ENCODE data around the gene ITGA11. TPM values are rescaled to one million over a fixed set of nuclear protein-coding genes. Genes with fewer than 3 reads are reported as not detected.
A peak's percentile ranks its signal among the peaks of the same experiment; 100 is the strongest.

The ITGA11 gene
- total RNA-seq, 3 donors from 2014 or later: 7.8 to 8.5 (median 7.9) TPM

DNA sequence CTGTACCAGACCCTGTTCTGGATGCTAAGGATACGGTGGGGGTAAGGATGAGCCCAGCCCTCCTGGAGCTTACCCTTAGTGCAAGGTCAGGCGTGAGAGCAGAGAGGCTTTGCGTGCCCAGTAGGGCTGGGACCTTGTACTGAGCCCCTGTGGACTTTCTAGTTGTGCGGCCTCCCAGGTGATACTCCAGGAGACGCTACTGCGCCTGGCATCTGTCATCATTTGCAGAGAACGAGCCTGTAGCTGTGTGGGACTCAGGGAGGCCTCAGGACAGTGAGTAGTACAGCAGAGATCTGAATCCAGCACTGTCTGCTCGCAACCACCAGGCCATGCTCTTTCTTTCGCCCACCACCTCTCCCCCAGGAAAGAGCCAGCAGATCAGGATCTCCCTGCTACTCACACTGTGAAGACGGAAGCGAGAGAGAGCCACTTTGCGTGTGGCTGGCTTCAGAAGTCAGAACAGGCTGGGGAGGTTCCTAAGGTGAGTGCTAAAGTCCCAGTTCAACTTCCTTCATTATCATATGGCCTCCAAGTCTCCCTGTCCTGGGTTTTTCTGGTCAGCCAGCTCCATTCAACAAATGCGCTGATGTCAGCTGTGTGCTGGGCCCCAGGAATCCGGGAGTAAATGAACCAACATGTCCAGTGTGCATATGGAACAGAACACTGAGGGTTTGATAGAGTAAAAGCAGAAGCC is 38.2 kb upstream of the ITGA11 start:
- Histone ChIP-seq H3K9me3 (no peaks in the 10 kb centered on the region), H3K27me3 (no peaks in the 10 kb centered on the region), H3K36me3 (no peaks in the 10 kb centered on the region), H3K4me1 (no peaks in the 10 kb centered on the region), H3K4me3 (no peak overlapping the region), H3K27ac (no peak overlapping the region)
- DNase-seq (ENCODE audit: low spot score in 2 of 2): no peak
- TF ChIP-seq POLR2A (IDR thresholded peaks at IDR 0.05) (no peak), POLR2AphosphoS5 (IDR thresholded peaks at IDR 0.05) (no peak)
- TF ChIP-seq, protein P1, sequence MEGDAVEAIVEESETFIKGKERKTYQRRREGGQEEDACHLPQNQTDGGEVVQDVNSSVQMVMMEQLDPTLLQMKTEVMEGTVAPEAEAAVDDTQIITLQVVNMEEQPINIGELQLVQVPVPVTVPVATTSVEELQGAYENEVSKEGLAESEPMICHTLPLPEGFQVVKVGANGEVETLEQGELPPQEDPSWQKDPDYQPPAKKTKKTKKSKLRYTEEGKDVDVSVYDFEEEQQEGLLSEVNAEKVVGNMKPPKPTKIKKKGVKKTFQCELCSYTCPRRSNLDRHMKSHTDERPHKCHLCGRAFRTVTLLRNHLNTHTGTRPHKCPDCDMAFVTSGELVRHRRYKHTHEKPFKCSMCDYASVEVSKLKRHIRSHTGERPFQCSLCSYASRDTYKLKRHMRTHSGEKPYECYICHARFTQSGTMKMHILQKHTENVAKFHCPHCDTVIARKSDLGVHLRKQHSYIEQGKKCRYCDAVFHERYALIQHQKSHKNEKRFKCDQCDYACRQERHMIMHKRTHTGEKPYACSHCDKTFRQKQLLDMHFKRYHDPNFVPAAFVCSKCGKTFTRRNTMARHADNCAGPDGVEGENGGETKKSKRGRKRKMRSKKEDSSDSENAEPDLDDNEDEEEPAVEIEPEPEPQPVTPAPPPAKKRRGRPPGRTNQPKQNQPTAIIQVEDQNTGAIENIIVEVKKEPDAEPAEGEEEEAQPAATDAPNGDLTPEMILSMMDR (IDR thresholded peaks at IDR 0.05): no peak
- intact Hi-C loops (cut with DNase I; ENCODE audit: low total_unique reads): no loop called here

DNA sequence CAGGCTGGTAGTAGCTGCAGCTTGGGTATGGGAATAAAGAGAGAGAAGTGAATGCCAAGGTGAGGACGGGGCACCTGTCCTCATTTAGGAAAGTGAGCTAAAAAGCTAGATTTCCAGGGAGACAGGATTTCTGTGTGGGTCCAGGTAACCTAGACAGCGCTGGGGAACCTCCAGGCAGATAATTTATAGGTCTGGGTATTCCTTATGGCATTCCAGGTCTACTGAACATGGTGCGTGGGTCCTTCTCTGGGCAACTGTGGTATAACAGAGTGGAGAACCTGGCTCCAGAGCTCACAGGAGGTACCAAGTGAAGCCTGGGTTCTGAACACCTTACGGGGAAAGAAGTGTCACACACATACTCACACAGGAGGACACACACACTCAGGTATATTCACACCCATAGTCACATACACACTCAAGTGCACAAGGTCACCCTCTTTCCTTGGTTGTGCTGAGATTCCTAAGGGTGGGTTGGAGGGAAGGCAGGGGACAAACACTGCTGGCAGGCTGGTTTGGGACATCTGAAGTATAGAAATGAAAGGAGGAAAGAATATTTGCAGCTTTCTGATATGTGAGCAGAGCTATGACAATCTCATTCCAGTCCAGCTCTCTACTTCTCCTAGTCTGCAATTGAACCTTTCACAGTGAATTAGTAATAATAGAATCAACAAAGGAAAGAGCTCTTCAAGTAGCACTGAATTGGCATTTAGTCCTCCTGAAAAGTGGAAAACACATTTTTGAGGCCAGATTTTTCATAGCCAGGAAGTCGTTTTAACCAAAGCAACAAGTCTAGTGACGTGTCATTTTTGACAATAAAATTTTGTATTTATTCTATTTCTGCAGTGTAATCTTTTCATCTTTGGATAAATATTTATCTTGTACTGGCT is 37.4 kb upstream of the ITGA11 start:
- Histone ChIP-seq H3K27me3 (no peaks in the 10 kb centered on the region), H3K27ac (no peak overlapping the region), H3K9me3 (no peaks in the 10 kb centered on the region), H3K4me3 (no peak overlapping the region), H3K36me3 (no peaks in the 10 kb centered on the region), H3K4me1 (no peaks in the 10 kb centered on the region)
- intact Hi-C loops (cut with DNase I; ENCODE audit: low total_unique reads): no loop called here
- no peak for TF ChIP-seq POLR2AphosphoS5 (IDR thresholded peaks at IDR 0.05)
- no peak for TF ChIP-seq POLR2A (IDR thresholded peaks at IDR 0.05)
- TF ChIP-seq, protein P1 (IDR thresholded peaks at IDR 0.05): no peak
- no peak for DNase-seq (ENCODE audit: low spot score in 2 of 2)

DNA sequence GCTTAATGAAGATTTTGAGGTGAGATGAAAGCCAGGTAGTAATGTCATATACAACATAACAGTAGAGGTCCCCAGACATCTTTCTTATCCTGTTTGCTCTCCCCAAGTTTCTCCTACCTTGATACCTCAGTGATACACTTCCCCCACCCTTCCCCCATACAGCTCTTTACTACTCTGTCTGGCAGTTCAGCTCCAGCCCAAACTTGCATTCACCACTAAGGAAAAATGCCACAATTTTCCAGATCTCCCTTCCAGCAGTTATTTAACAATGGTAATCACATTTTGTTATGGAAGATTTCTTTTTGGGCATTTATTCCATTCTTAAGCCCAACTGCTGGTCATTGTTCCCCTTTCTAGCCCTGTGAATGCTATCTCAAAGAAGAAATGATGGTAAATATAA is 34.9 kb upstream of the ITGA11 start:
- no peaks in the 10 kb centered on the region for H3K9me3 ChIP-seq
- H3K4me3 ChIP-seq: no peak overlapping the region
- intact Hi-C loops (cut with DNase I; ENCODE audit: low total_unique reads): no loop called here
- H3K27ac ChIP-seq: no peak overlapping the region
- no peak for DNase-seq (ENCODE audit: low spot score in 2 of 2)
- H3K27me3 ChIP-seq: no peaks in the 10 kb centered on the region
- H3K36me3 ChIP-seq: no peaks in the 10 kb centered on the region
- TF ChIP-seq POLR2AphosphoS5 (IDR thresholded peaks at IDR 0.05) (no peak), POLR2A (IDR thresholded peaks at IDR 0.05) (no peak)
- TF ChIP-seq, protein P1 (IDR thresholded peaks at IDR 0.05): no peak
- H3K4me1 ChIP-seq: no peaks in the 10 kb centered on the region

DNA sequence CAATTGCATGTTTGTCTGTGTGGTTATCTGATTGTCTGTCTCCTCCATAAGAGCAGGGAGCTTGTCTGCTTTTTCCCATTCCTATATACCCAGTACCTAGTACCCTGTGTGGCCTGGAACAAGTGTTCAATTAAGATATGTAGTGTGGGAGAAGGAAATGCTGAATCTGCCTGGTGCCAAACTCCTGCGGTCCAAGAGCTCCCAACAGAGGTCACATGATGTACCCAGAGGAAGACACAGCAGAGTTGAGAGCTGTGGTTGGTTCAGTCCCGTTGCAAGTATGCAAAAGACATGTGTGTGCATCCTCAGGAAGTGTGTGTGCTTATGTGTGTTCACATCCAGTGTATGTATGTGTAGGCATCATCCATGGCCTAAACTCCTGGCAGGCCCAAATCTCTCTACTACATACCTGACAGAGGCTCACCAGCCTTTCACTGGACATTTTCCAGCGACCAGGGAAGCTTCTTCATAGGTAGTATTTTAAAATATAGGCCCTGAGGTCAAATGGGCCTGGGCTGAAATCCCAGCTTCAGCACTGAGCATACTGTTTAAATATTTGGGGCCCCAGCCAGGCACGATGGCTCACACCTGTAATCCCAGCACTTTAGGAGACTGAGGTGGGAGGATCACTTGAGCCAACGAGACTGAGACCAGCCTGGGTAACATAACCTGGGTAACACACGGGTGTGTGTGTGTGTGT is 34.0 kb upstream of the ITGA11 start:
- no peaks in the 10 kb centered on the region for H3K9me3 ChIP-seq
- TF ChIP-seq POLR2AphosphoS5 (IDR thresholded peaks at IDR 0.05): no peak
- TF ChIP-seq, protein P1 (IDR thresholded peaks at IDR 0.05): no peak
- TF ChIP-seq POLR2A (IDR thresholded peaks at IDR 0.05): no peak
- no peak overlapping the region for H3K4me3 ChIP-seq
- H3K27ac ChIP-seq: peak overlapping the region in 1 of 2 donors; percentile 32
- H3K4me1 ChIP-seq: no peaks in the 10 kb centered on the region
- no peaks in the 10 kb centered on the region for H3K36me3 ChIP-seq
- intact Hi-C loops (cut with DNase I; ENCODE audit: low total_unique reads): no loop called here
- no peaks in the 10 kb centered on the region for H3K27me3 ChIP-seq
- peak in 1 of 2 donors; percentile 75 for DNase-seq (ENCODE audit: low spot score in 2 of 2)

Measured in breast epithelium (tissue), 4 donors.